IMR-90 (cell line): ENCODE results near the gene VILL. TPM values are rescaled to one million over a fixed set of nuclear protein-coding genes. Genes with fewer than 3 reads are reported as not detected.
"Not testable (repeated sequence)": the region's sequence is repeated elsewhere in the genome, so short reads cannot be mapped to it uniquely, and the experiment has no call there.

ENCODE experiments used
- ATAC-seq: fragments of 200-7000 bp; cut with Tn5 transposase; 2 replicates; pipeline ENCODE4 v1.9.1; 2020; ENCODE audit warnings: low read depth, mild to moderate bottlenecking, moderate library complexity
- BruUV-seq: library from RNA; stranded (reverse); fragments of 400-500 nt; replicated peaks from 2 replicates; lab custom pipeline; 2021; lab: Mats Ljungman, UMichigan
- CTCF ChIA-PET: fragments of 300-600 bp; formaldehyde crosslinking; extraction: SDS; loops from one replicate; lab custom pipeline; 2021; ENCODE audit warnings: antibody characterized with exemption; lab: Yijun Ruan, JAX
- POLR2A ChIA-PET: fragments of 300-600 bp; sonication (Branson Sonifier 250); formaldehyde crosslinking; loops from one replicate; lab custom pipeline; 2022; ENCODE audit warnings: antibody characterized with exemption; ENCODE audit not compliant: unreplicated experiment; lab: Charles Lee
- DNase-seq: peaks from one replicate; pipeline ENCODE4 v3.0.0; 2013
- H2AFZ ChIP-seq: replicated peaks from 2 replicates; pipeline ENCODE3; 2013; ENCODE audit warnings: low read length, mild to moderate bottlenecking; ENCODE audit not compliant: poor library complexity
- H2AK5ac ChIP-seq: 2 replicates; pipeline ENCODE4 v1.6.1; 2013; ENCODE audit warnings: low read depth, low read length, inconsistent platforms
- H2AK9ac ChIP-seq: replicated peaks from 2 replicates; pipeline ENCODE3; 2013; ENCODE audit warnings: mild to moderate bottlenecking, low read depth, low read length, moderate library complexity; ENCODE audit not compliant: poor library complexity
- H2BK120ac ChIP-seq: 2 replicates; pipeline ENCODE4 v1.6.1; 2013; ENCODE audit warnings: low read depth, low read length, inconsistent platforms
- H2BK15ac ChIP-seq: 3 replicates; pipeline ENCODE4 v1.6.1; 2013; ENCODE audit warnings: low read depth, low read length, inconsistent platforms
- H2BK20ac ChIP-seq: 2 replicates; pipeline ENCODE4 v1.6.1; 2013; ENCODE audit warnings: low read depth, mild to moderate bottlenecking, inconsistent platforms, low read length, moderate library complexity
- H2BK5ac ChIP-seq: 2 replicates; pipeline ENCODE4 v1.6.1; 2013; ENCODE audit warnings: mild to moderate bottlenecking, low read depth, low read length, inconsistent platforms; ENCODE audit not compliant: poor library complexity, severe bottlenecking
- H3K14ac ChIP-seq: replicated peaks from 2 replicates; pipeline ENCODE4 v1.6.1; 2013; ENCODE audit warnings: low read depth, low read length, inconsistent platforms
- H3K18ac ChIP-seq: 2 replicates; pipeline ENCODE4 v1.6.1; 2013; ENCODE audit warnings: low read depth, low read length, control low read depth
- H3K23ac ChIP-seq: 2 replicates; pipeline ENCODE4 v1.6.1; 2013; ENCODE audit warnings: low read depth, low read length, inconsistent platforms
- H3K27ac ChIP-seq: 2 replicates; pipeline ENCODE4 v1.5.1; 2013; ENCODE audit warnings: mild to moderate bottlenecking, control low read depth, low read length; ENCODE audit not compliant: insufficient read depth
- H3K27me3 ChIP-seq: 2 replicates; pipeline ENCODE4 v1.6.1; 2013; ENCODE audit warnings: low read length; ENCODE audit not compliant: control insufficient read depth, insufficient read depth
- H3K36me3 ChIP-seq: 2 replicates; pipeline ENCODE4 v1.6.1; 2013; ENCODE audit warnings: low read length, mixed read lengths; ENCODE audit not compliant: control insufficient read depth, insufficient read depth
- H3K4ac ChIP-seq: 2 replicates; pipeline ENCODE4 v1.6.1; 2013; ENCODE audit warnings: low read depth, low read length, inconsistent platforms
- H3K4me1 ChIP-seq: 2 replicates; pipeline ENCODE4 v1.6.1; 2013; ENCODE audit warnings: low read length, mixed read lengths; ENCODE audit not compliant: control insufficient read depth, insufficient read depth
- H3K4me2 ChIP-seq: 2 replicates; pipeline ENCODE4 v1.6.1; 2013; ENCODE audit warnings: low read depth, mild to moderate bottlenecking, control low read depth, low read length, moderate library complexity
- H3K4me3 ChIP-seq: 2 replicates; pipeline ENCODE4 v1.5.1; 2013; ENCODE audit warnings: low read depth, mild to moderate bottlenecking, control low read depth, low read length, moderate library complexity; ENCODE audit not compliant: insufficient read depth
- H3K56ac ChIP-seq: 2 replicates; pipeline ENCODE4 v1.6.1; 2013; ENCODE audit warnings: low read length, inconsistent platforms; ENCODE audit not compliant: insufficient read depth; ENCODE audit errors: extremely low read depth
- H3K79me1 ChIP-seq, 2 experiments: 2 replicates each; pipeline ENCODE4 v1.6.1; 2013; ENCODE audit warnings: low read length in 2 of 2, inconsistent platforms in 1 of 2, low read depth in 1 of 2
- H3K9ac ChIP-seq: 2 replicates; pipeline ENCODE4 v1.6.1; 2013; ENCODE audit warnings: low read depth, low read length, control low read depth
- H3K9me1 ChIP-seq: 2 replicates; pipeline ENCODE4 v1.6.1; 2013; ENCODE audit warnings: low read length, inconsistent platforms; ENCODE audit not compliant: insufficient read depth
- H3K9me3 ChIP-seq: 2 replicates; pipeline ENCODE4 v1.6.1; 2013; ENCODE audit warnings: low read length; ENCODE audit not compliant: control insufficient read depth, insufficient read depth
- H4K20me1 ChIP-seq: 2 replicates; pipeline ENCODE4 v1.6.1; 2013; ENCODE audit warnings: low read length, inconsistent platforms; ENCODE audit not compliant: insufficient read depth
- H4K5ac ChIP-seq: 2 replicates; pipeline ENCODE4 v1.6.1; 2013; ENCODE audit warnings: mild to moderate bottlenecking, low read depth, low read length, control low read depth
- H4K8ac ChIP-seq, 2 experiments: 2 replicates each; pipeline ENCODE4 v1.6.1; 2013; ENCODE audit warnings: low read depth in 2 of 2, low read length in 2 of 2, control low read depth in 1 of 2, inconsistent platforms in 1 of 2
- H4K91ac ChIP-seq: 2 replicates; pipeline ENCODE4 v1.6.1; 2013; ENCODE audit warnings: low read depth, low read length, inconsistent platforms; ENCODE audit not compliant: insufficient read depth
- whole genome bisulfite sequencing, 2 experiments: methylation state at CpG; one replicate each; pipeline versions ENCODE4 v1.1.5 to v1.1.7; 2013; ENCODE audit warnings: missing lambda C conversion rate in 2 of 2; ENCODE audit not compliant: insufficient read length in 1 of 2; ENCODE audit errors: extremely low coverage in 2 of 2; 5-methylcytosine and 5-hydroxymethylcytosine counted together
- dilution Hi-C: fragments of 300-500 bp; cut with HindIII; formaldehyde crosslinking; loops from one replicate; pipeline ENCODE4 v1.14.3; 2018; ENCODE audit warnings: low sequenced_read_pairs; ENCODE audit not compliant: unreplicated experiment
- in situ Hi-C: fragments of 300-500 bp; cut with MboI; formaldehyde crosslinking; loops from 3 replicates; pipeline ENCODE4 v1.14.3; 2019; ENCODE audit warnings: low sequenced_read_pairs, inconsistent platforms, mixed read lengths
- intact Hi-C: fragments of 100-400 bp; cut with micrococcal nuclease; formaldehyde crosslinking; loops from 2 replicates; pipeline ENCODE4 v1.10.0; 2022
- polyA plus RNA-seq, 3 experiments: library from polyadenylated mRNA; depleted of rRNA; stranded (reverse); fragments of >200 nt; gene quantifications; 2 replicates each; pipeline ENCODE4 v1.2.3, GENCODE V29; 2012; ENCODE audit warnings: low replicate concordance in 1 of 3
- total RNA-seq: library from RNA; depleted of rRNA; stranded (reverse); fragments of >200 nt; gene quantifications from 2 replicates; pipeline ENCODE4 v1.2.3, GENCODE V29; 2012

Gene VILL
- total and polyA plus RNA-seq, 2 of the 4 experiments (the other 2 are of a cell fraction): 2.3 to 4.7 TPM

- H3K18ac ChIP-seq, H2BK15ac ChIP-seq, H3K4ac ChIP-seq, H3K27me3 ChIP-seq, H3K4me2 ChIP-seq, CTCF ChIA-PET, in situ Hi-C loops, H3K14ac ChIP-seq, H3K36me3 ChIP-seq, H2AK5ac ChIP-seq, H2BK5ac ChIP-seq, H2BK120ac ChIP-seq, H3K9me1 ChIP-seq, H3K23ac ChIP-seq, H3K27ac ChIP-seq, dilution Hi-C loops, H4K8ac ChIP-seq, BruUV-seq, ATAC-seq, H4K91ac ChIP-seq, H3K9ac ChIP-seq, H3K56ac ChIP-seq, intact Hi-C loops, H2BK20ac ChIP-seq, H3K9me3 ChIP-seq, POLR2A ChIA-PET, H4K20me1 ChIP-seq, H3K79me1 ChIP-seq, H4K5ac ChIP-seq, H3K4me1 ChIP-seq, DNase-seq, H2AK9ac ChIP-seq, H3K4me3 ChIP-seq: not testable (repeated sequence)
- peak overlapping the region; percentile 32 for H2AFZ ChIP-seq
- no CpG with 5 or more reads among the region's 7 CpGs for WGBS, 2 experiments
Observed at GRCh38 chr3:38033586-38033985, 43.0 kb downstream of the VILL start.

DNA sequence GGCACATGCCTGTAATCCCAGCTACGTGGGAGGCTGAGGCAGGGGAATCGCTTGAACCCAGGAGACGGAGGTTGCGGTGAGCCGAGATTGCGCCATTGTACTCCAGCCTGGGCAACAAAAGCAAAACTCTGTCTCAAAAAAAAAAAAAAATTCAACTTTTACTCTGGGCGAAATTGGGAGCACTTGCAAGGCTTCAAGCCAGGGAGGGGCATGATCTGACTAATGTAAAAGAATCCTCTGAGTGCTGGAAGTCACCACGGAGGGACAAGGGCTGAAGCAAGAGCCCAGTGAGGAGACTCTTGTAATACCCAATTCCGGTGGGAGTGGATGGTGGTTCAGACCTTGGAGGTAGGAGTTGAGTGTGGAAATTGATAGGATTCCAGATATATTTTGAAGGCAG, 43.7 kb downstream of the VILL start:
- H3K9me1 ChIP-seq, H2AK5ac ChIP-seq, H3K4ac ChIP-seq, in situ Hi-C loops, H3K4me2 ChIP-seq, H3K56ac ChIP-seq, H3K79me1 ChIP-seq, H4K91ac ChIP-seq, H3K9me3 ChIP-seq, H3K4me3 ChIP-seq, H3K14ac ChIP-seq, H4K5ac ChIP-seq, H2BK120ac ChIP-seq, H2BK15ac ChIP-seq, dilution Hi-C loops, H3K36me3 ChIP-seq, H2AK9ac ChIP-seq, H3K27me3 ChIP-seq, BruUV-seq, H3K9ac ChIP-seq, H4K8ac ChIP-seq, H2BK20ac ChIP-seq, DNase-seq, H3K18ac ChIP-seq, ATAC-seq, H3K23ac ChIP-seq, H4K20me1 ChIP-seq, H2AFZ ChIP-seq, POLR2A ChIA-PET, H2BK5ac ChIP-seq, intact Hi-C loops, CTCF ChIA-PET, H3K27ac ChIP-seq: not testable (repeated sequence)
- H3K4me1 ChIP-seq: peaks cover 12% of the 10 kb centered on the region
- 80% methylated on average over 2 of the region's 9 CpGs; no CpG with 5 or more reads in 1 of the 2 experiments for WGBS, 2 experiments
